Adrenal gland (tissue), 5 donors: ENCODE results near the gene ZSWIM8.

Experiments
- CTCF ChIP-seq, 6 experiments: fragments of 450-650 bp in 4 of 6; fragments of 200-600 bp in 2 of 6; sonication (generic) in 1 of 6; IDR thresholded peaks; 1 replicate in 5 of 6; 2 replicates in 1 of 6; pipeline versions ENCODE4 v1.5.1 to v1.8.0; 2016 to 2021; ENCODE audit warnings: antibody characterized with exemption in 6 of 6, mild to moderate bottlenecking in 2 of 6, moderate library complexity in 1 of 6
- POLR2A ChIP-seq, 2 donors: fragments of 450-650 bp; IDR thresholded peaks; one replicate each; pipeline ENCODE4 v1.6.1; 2017; ENCODE audit warnings: antibody characterized with exemption in 2 of 2, mild to moderate bottlenecking in 2 of 2, moderate library complexity in 1 of 2
- donor health status: DM: no; HTN: no; CAD: no.

GRCh38 chr10:73819081-73819480 lies 33.7 kb downstream of the ZSWIM8 start:
- TF ChIP-seq CTCF (IDR thresholded peaks at IDR 0.05) (no peak), POLR2A (IDR thresholded peaks at IDR 0.05) (no peak)
